ENCODE data around the gene ADGRF5.

DNA sequence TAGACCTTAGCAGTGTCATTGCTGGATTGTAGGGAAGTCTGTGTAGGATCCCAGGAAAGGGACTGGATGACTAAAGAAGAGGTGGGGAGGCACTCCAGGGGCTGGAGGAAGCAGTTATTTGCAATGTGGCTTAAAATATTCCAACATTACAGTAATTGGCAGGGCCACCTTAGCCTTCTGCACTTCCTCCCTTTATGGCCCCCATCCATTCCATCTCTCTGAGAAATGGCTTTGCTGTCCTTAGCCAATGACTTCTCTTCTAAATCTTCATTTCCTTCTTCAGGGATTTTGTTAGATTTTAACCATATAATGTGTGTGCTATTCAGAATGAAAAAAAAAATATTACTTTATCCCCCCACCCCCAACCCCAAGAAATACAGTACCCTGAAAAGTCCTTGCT is 6.4 kb downstream of the ADGRF5 start:
- TF ChIP-seq CTCF (IDR thresholded peaks at IDR 0.05; ENCODE audit: low read depth, low read length) (no peak), EZH2phosphoT487 (IDR thresholded peaks at IDR 0.05; ENCODE audit: low read depth) (no peak)
